Epidermal melanocyte (primary cell): ENCODE data around the gene CENATAC.
"Not testable (repeated sequence)": the region's sequence is repeated elsewhere in the genome, so short reads cannot be mapped to it uniquely, and the experiment has no call there.

ENCODE experiments used
- DNase-seq: peaks from one replicate; pipeline ENCODE4 v3.0.0; 2011; ENCODE audit warnings: low spot score; ENCODE audit not compliant: insufficient read length

Gene CENATAC, protein sequence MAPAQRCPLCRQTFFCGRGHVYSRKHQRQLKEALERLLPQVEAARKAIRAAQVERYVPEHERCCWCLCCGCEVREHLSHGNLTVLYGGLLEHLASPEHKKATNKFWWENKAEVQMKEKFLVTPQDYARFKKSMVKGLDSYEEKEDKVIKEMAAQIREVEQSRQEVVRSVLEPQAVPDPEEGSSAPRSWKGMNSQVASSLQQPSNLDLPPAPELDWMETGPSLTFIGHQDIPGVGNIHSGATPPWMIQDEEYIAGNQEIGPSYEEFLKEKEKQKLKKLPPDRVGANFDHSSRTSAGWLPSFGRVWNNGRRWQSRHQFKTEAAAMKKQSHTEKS

GRCh38 chr11:118997627-118998387, at the start of gene CENATAC:
Gene CENATAC, plus strand, starts transcription at chr11:118998138. Its CDS starts 60 bp downstream, at chr11:118998198.
- peak; percentile 99 for DNase-seq

- DNase-seq, result no peak
Measured at GRCh38 chr11:118953265-118953664, 44.7 kb upstream of the CENATAC start.

- DNase-seq, result not testable (repeated sequence)
Measured at GRCh38 chr11:118953976-118954375, 44.0 kb upstream of the CENATAC start.

- peak; percentile 95 for DNase-seq
Measured at GRCh38 chr11:118956094-118956846, 41.7 kb upstream of the CENATAC start, which contains the start of gene UPK2. Gene UPK2, plus strand, starts transcription at chr11:118956298. Its CDS starts 53 bp downstream, at chr11:118956351.

GRCh38 chr11:118956847-118957469, 41.0 kb upstream of the CENATAC start:
- DNase-seq, result no peak

GRCh38 chr11:118957549-118957948, 40.4 kb upstream of the CENATAC start:
- no peak for DNase-seq

GRCh38 chr11:118957968-118958367, 40.0 kb upstream of the CENATAC start:
- DNase-seq, result no peak

- no peak for DNase-seq
Measured at GRCh38 chr11:118958577-118958976, 39.4 kb upstream of the CENATAC start.

DNA sequence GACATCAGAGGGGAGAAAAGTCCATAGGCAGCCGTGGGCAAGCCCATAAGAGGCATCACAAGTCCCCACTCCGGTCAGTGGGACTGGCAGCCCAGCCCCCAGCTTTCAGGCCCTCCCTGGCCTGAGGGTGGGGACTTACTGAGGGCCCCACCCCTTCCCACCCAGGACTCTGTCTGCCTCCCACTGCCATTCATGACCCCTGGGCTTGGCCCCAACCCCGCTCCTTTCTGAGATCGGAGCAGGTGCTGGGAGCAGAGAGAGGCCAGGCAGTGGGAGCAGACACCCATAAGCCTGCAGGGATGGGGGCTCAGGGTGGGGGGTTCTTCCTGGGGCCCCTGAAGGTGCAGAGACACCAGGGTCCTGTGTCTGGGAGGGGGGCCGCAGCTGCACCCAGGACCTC, 36.7 kb upstream of the CENATAC start:
- no peak for DNase-seq

- no peak for DNase-seq
Measured at GRCh38 chr11:118961591-118961990, 36.3 kb upstream of the CENATAC start.

- not testable (repeated sequence) for DNase-seq
Measured at GRCh38 chr11:118969508-118969907, 28.4 kb upstream of the CENATAC start.

DNA sequence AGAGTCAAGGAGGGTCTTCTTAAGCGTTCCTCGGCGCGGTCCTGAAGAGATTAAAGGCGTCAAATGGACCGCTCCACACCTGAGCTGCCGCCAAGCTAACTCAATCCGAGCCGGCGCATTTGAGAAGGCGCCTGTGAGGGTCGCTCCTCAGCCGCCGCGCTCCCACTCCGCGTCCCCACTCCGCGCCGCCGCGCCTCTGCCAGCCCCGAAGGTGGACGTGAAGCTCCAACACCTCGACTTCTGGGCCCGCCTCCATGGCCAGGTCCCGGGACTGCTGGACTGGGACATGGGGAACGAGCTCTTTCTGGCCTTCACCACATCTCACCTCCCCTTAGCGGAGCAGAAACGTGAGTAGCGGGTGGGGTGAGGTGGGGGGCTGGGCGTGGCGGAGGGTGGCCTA, 26.3 kb upstream of the CENATAC start, which contains the start of gene FOXR1:
TSS of gene FOXR1 (plus strand) at position 116 of the 400 bp plus-strand sequence. CDS start at position 287, 171 bp downstream.
- no peak for DNase-seq

DNA sequence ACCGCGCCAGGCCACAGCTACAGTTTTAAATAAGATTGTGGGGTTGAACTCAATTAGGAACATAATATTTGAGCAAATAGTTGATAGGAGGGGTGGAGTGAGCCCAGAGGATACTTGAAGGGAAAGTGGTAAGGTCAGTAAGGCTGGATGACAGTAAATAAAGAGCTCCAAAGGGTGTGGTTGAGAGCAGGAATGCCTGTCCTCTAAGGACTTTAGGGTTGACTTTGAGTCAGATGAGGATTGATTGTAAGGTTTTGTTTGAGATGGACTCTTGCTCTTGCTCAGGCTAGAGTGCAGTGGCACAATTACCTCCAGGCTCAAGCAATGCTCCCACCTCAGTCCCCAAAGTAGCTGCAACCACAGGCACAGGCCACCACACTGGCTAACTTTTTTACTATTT, 24.0 kb upstream of the CENATAC start:
- no peak for DNase-seq

DNA sequence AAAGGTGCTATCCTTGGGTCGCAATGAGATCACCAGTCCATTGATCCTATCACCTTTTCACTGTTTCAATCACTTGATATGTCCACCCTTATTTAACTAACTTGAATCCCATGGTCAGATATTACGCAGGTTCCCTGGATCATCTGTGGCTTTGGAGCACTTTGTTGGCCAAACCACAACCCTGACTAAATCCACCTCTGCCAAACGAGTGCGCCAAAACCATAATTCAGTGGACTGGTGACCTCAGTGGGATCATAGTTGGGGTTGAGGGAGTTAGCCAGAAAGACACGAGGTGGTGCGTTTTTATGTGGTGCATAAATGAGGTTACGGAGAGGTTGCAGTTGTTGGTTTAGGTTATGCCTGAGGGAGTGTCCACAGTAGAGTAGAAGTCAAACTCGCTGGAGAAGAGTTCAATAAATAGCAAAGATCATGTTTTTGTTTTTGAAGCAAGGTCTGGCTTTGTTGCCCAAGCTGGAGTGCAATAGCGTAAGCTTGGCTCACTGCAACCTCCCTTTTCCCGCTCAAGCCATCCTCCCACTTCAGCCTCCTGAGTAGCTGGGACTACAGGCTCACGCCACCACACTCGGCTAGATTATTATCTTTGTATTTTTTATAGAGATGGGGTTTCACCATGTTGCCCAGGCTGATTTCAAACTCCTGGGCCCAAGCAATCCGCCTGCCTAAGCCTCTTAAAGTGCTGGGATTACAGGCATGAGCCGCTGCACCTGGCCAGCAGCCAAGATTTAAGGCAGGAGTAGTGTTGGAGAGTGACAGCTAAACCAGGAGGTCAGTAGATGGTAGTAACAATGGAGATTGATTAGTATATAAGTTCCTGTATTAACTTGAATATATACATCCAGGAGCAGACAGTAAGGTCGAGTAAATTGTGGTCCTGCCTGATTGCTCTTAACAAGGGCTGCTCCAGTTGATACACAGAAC, 21.9 kb upstream of the CENATAC start:
- no peak for DNase-seq

DNA sequence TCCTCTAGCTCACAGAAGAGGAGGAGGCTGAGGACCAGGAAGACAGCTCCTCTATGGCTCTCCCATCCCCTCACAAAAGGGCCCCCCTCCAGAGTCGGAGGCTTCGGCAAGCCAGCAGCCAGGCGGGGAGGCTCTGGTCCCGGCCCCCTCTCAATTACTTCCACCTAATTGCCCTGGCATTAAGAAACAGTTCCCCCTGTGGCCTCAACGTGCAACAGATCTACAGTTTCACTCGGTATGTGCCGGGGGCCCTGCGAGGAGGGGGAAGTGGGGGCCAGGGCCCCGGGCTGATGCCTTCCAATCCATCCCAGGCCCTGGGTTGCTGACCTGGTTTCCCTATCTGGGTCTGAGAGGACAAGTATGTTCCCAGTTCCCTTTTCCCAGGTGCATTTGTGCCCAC, 18.5 kb upstream of the CENATAC start:
- DNase-seq, result no peak

DNA sequence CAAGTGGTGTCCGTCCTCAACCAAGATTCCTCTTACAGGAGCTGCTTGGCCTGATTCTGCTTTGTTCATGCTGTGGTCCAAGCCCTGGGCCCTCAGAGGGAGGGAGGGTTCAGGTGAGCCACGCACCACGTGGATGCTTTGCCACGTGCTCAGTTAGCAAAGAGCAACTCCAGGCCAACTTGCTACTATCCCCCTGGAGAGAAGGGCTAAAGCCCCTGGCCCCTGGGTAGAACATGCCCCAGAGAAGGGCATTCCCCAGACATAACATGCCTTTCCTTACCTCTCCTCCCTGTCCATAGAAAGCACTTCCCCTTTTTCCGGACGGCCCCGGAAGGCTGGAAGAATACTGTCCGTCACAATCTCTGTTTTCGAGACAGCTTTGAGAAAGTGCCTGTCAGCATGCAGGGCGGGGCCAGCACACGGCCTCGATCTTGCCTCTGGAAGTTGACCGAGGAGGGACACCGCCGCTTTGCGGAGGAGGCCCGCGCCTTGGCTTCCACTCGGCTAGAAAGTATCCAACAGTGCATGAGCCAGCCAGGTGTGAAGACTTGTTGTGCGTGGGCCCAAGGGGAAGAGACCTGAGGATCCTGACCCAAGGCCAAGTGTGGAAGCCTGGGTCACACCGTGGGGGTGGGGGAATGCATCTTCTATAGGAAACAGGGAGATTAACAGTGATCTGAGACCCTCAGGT, 17.6 kb upstream of the CENATAC start:
- no peak for DNase-seq

DNA sequence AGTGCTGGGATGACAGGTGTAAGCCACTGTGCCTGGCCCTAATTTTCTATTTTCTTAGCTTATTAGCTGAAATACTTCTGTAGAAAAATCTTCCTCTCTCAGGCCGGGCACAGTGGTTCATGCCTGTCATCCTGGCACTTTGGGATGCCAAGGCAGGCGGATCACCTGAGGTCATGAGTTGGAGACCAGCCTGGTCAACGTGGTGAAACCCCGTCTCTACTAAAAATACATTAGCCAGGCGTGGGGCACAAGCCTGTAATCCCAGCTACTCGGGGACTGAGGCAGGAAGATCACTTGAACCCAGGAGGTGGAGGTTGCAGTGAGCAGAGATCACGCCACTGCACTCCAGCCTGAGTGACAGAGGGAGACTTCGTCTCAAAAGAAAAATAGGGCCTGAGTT, 13.6 kb upstream of the CENATAC start:
- DNase-seq, result not testable (repeated sequence)

GRCh38 chr11:118984825-118985224, 13.1 kb upstream of the CENATAC start:
- DNase-seq, result no peak

- DNase-seq, result no peak
Measured at GRCh38 chr11:118988280-118988679, 9.7 kb upstream of the CENATAC start.
